ENCODE data around the gene CALR.
A peak's percentile ranks its signal among the peaks of the same experiment; 100 is the strongest.
"Not testable (repeated sequence)": the region's sequence is repeated elsewhere in the genome, so short reads cannot be mapped to it uniquely, and the experiment has no call there.

CALR gene

DNA sequence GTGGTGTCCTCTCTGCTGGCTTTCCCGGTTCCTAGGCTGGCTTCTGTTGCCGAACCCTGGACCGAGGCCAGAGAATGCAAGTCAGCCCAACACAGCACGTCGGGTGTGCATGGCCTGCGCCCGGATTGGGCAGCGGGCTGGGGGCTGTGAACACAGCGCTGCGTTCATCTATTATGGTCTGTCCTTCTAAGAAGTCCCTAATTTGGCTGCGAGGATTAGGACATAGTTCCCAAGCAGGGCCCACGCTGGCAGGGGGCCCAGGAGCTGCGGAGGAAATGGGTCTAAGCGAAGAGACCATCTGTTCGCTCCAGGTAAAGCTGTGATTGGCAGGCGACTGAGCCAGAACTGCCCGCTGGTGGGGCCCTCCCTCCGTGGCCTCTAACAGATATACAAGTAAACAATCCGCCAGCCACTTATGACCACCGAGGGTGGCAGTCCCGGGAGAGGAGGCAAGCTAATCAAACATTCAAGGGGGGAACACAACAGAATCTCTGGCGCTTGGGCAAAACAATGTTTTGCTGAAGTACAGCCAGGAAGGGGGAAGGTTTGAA, 25.3 kb upstream of the CALR start:
- TF ChIP-seq, protein P1, sequence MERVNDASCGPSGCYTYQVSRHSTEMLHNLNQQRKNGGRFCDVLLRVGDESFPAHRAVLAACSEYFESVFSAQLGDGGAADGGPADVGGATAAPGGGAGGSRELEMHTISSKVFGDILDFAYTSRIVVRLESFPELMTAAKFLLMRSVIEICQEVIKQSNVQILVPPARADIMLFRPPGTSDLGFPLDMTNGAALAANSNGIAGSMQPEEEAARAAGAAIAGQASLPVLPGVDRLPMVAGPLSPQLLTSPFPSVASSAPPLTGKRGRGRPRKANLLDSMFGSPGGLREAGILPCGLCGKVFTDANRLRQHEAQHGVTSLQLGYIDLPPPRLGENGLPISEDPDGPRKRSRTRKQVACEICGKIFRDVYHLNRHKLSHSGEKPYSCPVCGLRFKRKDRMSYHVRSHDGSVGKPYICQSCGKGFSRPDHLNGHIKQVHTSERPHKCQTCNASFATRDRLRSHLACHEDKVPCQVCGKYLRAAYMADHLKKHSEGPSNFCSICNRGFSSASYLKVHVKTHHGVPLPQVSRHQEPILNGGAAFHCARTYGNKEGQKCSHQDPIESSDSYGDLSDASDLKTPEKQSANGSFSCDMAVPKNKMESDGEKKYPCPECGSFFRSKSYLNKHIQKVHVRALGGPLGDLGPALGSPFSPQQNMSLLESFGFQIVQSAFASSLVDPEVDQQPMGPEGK (CRISPR knock-in tag; IDR thresholded peaks at IDR 0.05; ENCODE audit: borderline replicate concordance) = no peak
- TF ChIP-seq OSR1 (CRISPR knock-in tag; IDR thresholded peaks at IDR 0.05) = no peak
- TF ChIP-seq CSDC2 (CRISPR knock-in tag; IDR thresholded peaks at IDR 0.05) = no peak
- no peak for TF ChIP-seq ZNF8 (CRISPR knock-in tag; IDR thresholded peaks at IDR 0.05)
- TF ChIP-seq PPARA (CRISPR knock-in tag; IDR thresholded peaks at IDR 0.05; ENCODE audit: borderline replicate concordance) = no peak
- TF ChIP-seq BACH2 (CRISPR knock-in tag; IDR thresholded peaks at IDR 0.05; ENCODE audit: borderline replicate concordance) = no peak
- TF ChIP-seq TSHZ2 (CRISPR knock-in tag; IDR thresholded peaks at IDR 0.05) = peak; percentile 63; the same call in 1 of the 2 replicates
- 0 out of 2 replicates have a peak, but pooled peaks have one; percentile 13 for TF ChIP-seq ZNF70 (CRISPR knock-in tag; IDR thresholded peaks at IDR 0.05)
- TF ChIP-seq ZC3H10 (CRISPR knock-in tag; IDR thresholded peaks at IDR 0.05) = no peak
- no peak for TF ChIP-seq ISL1 (CRISPR knock-in tag; IDR thresholded peaks at IDR 0.05)
- ATAC-seq = peak; percentile 73

GRCh38 chr19:12913851-12914690, 24.3 kb upstream of the CALR start:
- TF ChIP-seq PPARA (CRISPR knock-in tag; IDR thresholded peaks at IDR 0.05; ENCODE audit: borderline replicate concordance) (no peak), RARB (CRISPR knock-in tag; IDR thresholded peaks at IDR 0.05) (no peak), CSDC2 (CRISPR knock-in tag; IDR thresholded peaks at IDR 0.05) (no peak), TOX (CRISPR knock-in tag; IDR thresholded peaks at IDR 0.05; ENCODE audit: borderline replicate concordance) (no peak), GLIS3 (CRISPR knock-in tag; IDR thresholded peaks at IDR 0.05) (no peak), CREB5 (CRISPR knock-in tag; IDR thresholded peaks at IDR 0.05; ENCODE audit: low read depth) (no peak), SNAI2 (CRISPR knock-in tag; IDR thresholded peaks at IDR 0.05) (no peak), ZNF565 (CRISPR knock-in tag; conservative IDR thresholded peaks at IDR 0.05; ENCODE audit: low read depth) (no peak)
- TF ChIP-seq, protein P2, sequence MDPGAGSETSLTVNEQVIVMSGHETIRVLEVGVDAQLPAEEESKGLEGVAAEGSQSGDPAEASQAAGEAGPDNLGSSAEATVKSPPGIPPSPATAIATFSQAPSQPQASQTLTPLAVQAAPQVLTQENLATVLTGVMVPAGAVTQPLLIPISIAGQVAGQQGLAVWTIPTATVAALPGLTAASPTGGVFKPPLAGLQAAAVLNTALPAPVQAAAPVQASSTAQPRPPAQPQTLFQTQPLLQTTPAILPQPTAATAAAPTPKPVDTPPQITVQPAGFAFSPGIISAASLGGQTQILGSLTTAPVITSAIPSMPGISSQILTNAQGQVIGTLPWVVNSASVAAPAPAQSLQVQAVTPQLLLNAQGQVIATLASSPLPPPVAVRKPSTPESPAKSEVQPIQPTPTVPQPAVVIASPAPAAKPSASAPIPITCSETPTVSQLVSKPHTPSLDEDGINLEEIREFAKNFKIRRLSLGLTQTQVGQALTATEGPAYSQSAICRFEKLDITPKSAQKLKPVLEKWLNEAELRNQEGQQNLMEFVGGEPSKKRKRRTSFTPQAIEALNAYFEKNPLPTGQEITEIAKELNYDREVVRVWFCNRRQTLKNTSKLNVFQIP (CRISPR knock-in tag; IDR thresholded peaks at IDR 0.05; ENCODE audit: borderline replicate concordance, low read depth) = no peak
- ATAC-seq = no peak

DNA sequence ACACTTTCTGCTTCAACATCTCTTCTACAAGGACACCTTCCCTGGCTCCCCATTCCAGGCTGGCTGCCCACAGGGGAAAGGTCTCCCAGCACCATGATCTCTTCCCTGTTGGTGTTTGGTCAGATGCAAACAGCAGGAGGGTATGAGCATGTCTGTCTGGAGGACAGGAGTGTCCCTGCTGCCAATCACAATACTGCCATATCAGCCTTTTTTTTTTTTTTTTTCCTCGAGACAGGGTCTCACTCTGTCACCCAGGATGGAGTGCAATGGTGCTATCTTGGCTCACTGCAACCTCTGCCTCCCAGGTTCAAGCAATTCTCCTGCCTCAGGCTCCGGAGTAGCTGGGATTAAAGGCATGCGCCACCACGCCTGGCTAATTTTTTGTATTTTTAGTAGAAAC, 22.5 kb upstream of the CALR start:
- ATAC-seq = not testable (repeated sequence)

DNA sequence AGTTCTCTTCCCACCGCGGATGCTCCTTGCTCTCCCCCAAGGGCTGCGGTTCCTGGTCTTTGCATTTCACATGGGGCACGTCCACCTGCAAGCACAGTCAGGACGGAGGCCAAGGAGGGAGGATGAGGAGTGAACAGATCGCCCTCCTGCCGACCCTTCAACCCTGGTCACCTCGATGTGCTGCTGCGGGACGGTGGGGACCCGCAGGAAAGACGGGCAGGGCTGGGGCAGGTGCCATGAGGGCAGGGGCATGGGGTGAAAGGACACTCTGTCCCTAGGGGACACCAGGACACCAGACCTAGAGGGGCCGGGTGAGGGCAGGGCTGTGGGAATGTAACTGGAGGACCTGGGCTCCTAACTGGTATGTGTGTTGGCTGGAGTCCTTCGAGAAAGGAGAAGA, 20.2 kb upstream of the CALR start:
- no peak for TF ChIP-seq ZFP30 (CRISPR knock-in tag; IDR thresholded peaks at IDR 0.05)
- ATAC-seq = no peak

DNA sequence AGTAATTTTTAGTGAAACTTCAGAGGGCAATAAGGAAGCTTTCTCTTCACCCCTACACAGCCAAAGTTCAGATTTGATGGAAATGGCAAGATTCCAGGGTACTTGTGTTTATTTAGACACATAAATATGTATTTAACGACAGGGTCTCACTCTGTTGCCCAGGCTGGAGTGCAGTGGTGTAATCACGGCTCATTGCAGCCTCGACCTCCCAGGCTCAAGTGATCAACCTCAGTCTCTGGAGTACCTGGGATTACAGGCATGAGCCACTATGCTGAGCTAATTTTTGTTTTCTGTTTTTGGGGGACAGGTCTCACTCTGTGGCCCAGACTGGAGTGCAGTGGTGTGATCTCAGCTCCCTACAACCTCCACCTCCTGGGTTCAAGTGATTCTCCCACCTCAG, 17.4 kb upstream of the CALR start:
- no peak for TF ChIP-seq ZC3H10 (CRISPR knock-in tag; IDR thresholded peaks at IDR 0.05)
- TF ChIP-seq ESRRG (CRISPR knock-in tag; IDR thresholded peaks at IDR 0.05) = no peak
- TF ChIP-seq CSDC2 (CRISPR knock-in tag; IDR thresholded peaks at IDR 0.05) = no peak
- TF ChIP-seq ZNF70 (CRISPR knock-in tag; IDR thresholded peaks at IDR 0.05) = no peak
- no peak for TF ChIP-seq SNAI2 (CRISPR knock-in tag; IDR thresholded peaks at IDR 0.05)
- no peak for ATAC-seq
